ENCODE data around the gene MAPK8IP3.

The MAPK8IP3 gene

DNA sequence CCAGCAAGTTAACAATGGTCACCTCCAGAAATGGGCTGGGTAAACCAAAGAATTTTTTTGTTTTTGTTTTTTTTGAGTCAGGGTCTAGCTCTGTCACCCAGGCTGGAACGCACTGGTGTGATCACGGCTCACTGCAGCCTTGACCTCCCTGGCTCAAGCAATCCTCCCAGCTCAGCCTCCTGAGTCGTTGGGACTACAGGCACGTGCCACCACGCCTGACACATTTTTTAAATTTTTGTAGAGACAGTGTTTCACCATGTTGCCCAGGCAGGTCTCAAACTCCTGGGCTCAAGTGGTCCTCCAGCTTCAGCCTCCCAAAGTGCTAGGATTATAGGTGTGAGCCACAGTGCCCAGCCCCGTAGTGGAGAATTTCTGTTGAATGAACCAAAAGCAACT is 74.7 kb downstream of the MAPK8IP3 start:
- TF ChIP-seq, protein P1, sequence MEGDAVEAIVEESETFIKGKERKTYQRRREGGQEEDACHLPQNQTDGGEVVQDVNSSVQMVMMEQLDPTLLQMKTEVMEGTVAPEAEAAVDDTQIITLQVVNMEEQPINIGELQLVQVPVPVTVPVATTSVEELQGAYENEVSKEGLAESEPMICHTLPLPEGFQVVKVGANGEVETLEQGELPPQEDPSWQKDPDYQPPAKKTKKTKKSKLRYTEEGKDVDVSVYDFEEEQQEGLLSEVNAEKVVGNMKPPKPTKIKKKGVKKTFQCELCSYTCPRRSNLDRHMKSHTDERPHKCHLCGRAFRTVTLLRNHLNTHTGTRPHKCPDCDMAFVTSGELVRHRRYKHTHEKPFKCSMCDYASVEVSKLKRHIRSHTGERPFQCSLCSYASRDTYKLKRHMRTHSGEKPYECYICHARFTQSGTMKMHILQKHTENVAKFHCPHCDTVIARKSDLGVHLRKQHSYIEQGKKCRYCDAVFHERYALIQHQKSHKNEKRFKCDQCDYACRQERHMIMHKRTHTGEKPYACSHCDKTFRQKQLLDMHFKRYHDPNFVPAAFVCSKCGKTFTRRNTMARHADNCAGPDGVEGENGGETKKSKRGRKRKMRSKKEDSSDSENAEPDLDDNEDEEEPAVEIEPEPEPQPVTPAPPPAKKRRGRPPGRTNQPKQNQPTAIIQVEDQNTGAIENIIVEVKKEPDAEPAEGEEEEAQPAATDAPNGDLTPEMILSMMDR (IDR thresholded peaks at IDR 0.05; ENCODE audit: insufficient read depth, low read length, poor library complexity, severe bottlenecking) = no peak

GRCh38 chr16:1781254-1781653 is 75.3 kb downstream of the MAPK8IP3 start:
- H3K27me3 ChIP-seq (replicated peaks; ENCODE audit: control insufficient read depth, insufficient read depth, low read length) = no peaks in the 10 kb centered on the region
- peak overlapping the region; percentile 92 for H3K4me3 ChIP-seq (replicated peaks; ENCODE audit: low read depth, low read length)
- H3K36me3 ChIP-seq (ENCODE audit: control insufficient read depth, insufficient read depth, low read length) = peaks cover 13% of the 10 kb centered on the region
- TF ChIP-seq, protein P1 (IDR thresholded peaks at IDR 0.05; ENCODE audit: insufficient read depth, low read length, poor library complexity, severe bottlenecking) = no peak
- no peak for DNase-seq (ENCODE audit: extremely low read depth, insufficient read length)

More for the DNA sequence above, 74.7 kb downstream of the MAPK8IP3 start:
- Histone ChIP-seq H3K4me3 (replicated peaks; ENCODE audit: low read depth, low read length) (no peak overlapping the region), H3K27me3 (replicated peaks; ENCODE audit: control insufficient read depth, insufficient read depth, low read length) (no peaks in the 10 kb centered on the region), H3K36me3 (ENCODE audit: control insufficient read depth, insufficient read depth, low read length) (peaks cover 13% of the 10 kb centered on the region)
- DNase-seq (ENCODE audit: extremely low read depth, insufficient read length) = no peak

GRCh38 chr16:1781758-1782407 is 75.9 kb downstream of the MAPK8IP3 start:
- Histone ChIP-seq H3K4me3 (replicated peaks; ENCODE audit: low read depth, low read length) (peak overlapping the region; percentile 92), H3K36me3 (ENCODE audit: control insufficient read depth, insufficient read depth, low read length) (peaks cover 9% of the 10 kb centered on the region), H3K27me3 (replicated peaks; ENCODE audit: control insufficient read depth, insufficient read depth, low read length) (no peaks in the 10 kb centered on the region)
- peak; percentile 45 for DNase-seq (ENCODE audit: extremely low read depth, insufficient read length)
- TF ChIP-seq, protein P1 (IDR thresholded peaks at IDR 0.05; ENCODE audit: insufficient read depth, low read length, poor library complexity, severe bottlenecking) = no peak

DNA sequence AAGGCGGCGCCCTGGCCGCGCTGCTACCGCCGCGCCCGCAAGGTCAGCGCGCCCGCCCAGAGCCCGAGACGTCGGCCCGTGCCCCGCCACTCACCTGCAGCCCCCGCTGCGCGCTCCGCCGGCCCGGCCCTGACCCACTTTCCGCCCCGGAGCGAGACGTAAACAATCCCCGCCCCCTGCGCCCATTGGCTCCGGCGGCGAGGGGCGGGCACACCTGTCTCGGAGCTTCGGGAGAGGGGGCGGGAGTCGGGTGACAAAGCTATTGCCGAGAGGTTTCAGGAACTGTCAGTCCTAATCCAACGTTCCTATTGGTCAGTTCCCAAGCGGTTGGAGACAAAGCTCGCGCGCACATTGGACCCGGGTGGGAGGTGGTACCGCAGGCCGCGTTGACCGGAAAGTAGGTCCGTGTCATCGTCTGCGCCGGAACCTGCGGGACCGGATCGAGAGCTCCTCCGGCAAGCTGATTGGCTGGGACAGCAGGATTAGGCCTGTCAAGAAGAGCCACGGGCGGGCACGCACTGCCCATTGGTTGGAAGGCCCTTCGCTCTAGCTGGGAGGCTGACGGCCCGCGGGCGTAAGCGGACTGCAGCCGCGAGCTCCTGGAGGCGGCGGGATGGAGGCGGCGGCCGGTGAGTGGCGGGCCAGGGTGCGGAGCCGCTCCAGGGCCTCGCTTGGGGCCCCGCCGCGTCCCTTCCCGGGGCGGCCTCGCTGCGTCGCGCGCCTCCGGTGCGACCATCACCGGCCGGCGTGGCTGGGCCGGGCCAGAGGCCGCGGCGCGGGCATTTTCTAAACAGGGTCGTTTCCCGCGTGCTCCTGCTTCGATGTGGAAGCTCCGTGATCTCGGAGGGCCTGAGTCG is 76.6 kb downstream of the MAPK8IP3 start, which contains the start of the genes NUBP2 and SPSB3:
NUBP2 (plus strand) TSS at position 553 of the 857 bp plus-strand sequence; CDS start at position 614, 61 bp downstream.
SPSB3 (minus strand) TSS at position 164 of the 857 bp plus-strand sequence. CDS start 1,088 bp downstream, outside the sequence.
- peak within 1 kb of the TSS; percentile 92 for H3K4me3 ChIP-seq (replicated peaks; ENCODE audit: low read depth, low read length)
- DNase-seq (ENCODE audit: extremely low read depth, insufficient read length) = peak; percentile 99
- TF ChIP-seq, protein P1 (IDR thresholded peaks at IDR 0.05; ENCODE audit: insufficient read depth, low read length, poor library complexity, severe bottlenecking) = no peak
- H3K36me3 ChIP-seq (ENCODE audit: control insufficient read depth, insufficient read depth, low read length) = peaks cover 10% of the 10 kb centered on the region
- no peaks in the 10 kb centered on the region for H3K27me3 ChIP-seq (replicated peaks; ENCODE audit: control insufficient read depth, insufficient read depth, low read length)

DNA sequence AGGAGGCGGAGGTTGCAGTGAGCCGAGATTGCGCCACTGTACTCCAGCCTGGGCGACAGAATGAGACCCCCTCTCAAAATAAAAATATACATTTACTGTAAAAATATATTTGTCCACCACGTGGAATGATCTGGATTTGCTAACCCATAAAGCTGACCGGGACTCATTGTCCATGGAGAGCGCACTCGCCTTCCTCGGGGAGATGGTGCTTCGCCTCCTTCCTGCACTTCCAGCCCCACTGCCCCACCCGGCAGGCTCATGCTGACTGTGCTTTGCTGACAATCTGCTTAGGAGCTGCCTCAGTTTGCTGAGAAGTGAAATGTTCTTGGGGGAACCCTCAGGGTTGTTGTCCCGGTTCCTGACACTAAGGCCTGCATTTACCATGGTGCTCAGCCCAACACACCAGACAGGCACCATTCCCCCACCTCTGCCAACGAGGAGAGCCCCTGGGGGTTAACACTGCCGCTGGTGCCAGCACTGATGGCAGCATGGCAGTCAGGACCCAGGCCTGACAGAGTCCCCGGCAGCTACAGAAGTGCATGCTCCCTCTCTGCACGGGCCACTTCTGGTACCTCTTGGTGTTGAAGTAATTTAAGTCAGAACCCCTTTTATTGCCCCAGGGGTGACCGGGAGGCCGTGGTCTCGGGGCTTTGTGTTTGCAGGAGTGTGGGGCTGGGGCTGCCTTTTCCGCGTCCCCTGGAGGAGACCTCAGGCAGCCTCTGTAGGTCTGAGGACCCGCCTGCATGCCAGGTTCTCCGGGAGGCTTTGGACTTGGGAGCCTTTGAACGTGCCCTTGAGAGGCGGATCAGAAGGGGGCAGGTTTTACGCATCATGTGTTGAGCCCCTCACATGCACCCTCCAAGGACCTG is 79.2 kb downstream of the MAPK8IP3 start:
- DNase-seq (ENCODE audit: extremely low read depth, insufficient read length) = no peak
- Histone ChIP-seq H3K4me3 (replicated peaks; ENCODE audit: low read depth, low read length) (no peak overlapping the region), H3K36me3 (ENCODE audit: control insufficient read depth, insufficient read depth, low read length) (peaks cover 11% of the 10 kb centered on the region), H3K27me3 (replicated peaks; ENCODE audit: control insufficient read depth, insufficient read depth, low read length) (no peaks in the 10 kb centered on the region)
- TF ChIP-seq, protein P1 (IDR thresholded peaks at IDR 0.05; ENCODE audit: insufficient read depth, low read length, poor library complexity, severe bottlenecking) = no peak

Measured in GM06990 (cell line).